ENCODE results near the gene CTDSP2.
"Not testable (repeated sequence)": the region's sequence is repeated elsewhere in the genome, so short reads cannot be mapped to it uniquely, and the experiment has no call there.

CTDSP2 gene

DNA sequence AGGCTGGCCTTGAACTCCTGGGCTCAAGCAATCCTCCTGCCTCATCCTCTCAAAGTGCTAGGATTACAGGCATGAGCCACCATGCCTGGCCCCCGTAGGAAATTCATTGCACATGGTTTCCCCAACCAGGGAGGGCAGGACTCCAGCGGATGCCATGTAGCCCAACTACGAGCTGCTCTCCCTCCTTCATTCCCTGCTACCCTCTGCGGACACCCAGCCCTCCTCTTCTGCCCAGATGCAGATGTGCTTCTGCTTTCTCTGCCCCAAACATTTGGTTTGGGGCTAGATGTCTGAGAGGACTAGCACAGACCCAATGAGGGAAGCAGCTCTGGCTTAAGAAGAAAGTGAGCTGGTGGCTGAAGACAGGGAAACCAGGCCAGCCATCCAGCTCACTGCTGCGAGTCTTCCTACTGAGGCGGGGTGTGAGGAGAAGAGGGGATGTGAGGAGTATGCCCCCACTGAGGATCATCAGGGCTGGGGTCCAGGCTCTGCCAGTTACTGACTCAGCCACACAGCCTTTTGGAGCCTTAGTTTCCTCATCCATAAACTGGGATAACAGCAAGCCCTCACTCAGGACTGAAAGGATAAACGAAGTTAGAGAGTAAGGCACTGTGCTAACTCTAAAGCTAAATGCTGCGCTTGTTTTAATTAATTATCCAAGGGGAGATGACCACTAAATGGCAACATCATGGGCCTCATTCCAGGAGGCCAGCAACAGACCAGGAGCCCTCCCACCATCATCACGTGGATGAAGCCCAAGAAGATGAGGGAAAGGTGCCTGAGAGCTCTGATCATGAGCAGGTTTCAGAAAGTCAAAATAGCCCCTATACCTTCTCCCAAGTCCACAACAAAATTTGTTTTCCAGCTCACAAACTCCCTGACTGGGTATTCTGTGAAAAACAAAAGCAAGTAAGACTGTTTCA, 10.9 kb downstream of the CTDSP2 start:
- no peak for DNase-seq (ENCODE audit: low read depth in 2 of 2)

DNA sequence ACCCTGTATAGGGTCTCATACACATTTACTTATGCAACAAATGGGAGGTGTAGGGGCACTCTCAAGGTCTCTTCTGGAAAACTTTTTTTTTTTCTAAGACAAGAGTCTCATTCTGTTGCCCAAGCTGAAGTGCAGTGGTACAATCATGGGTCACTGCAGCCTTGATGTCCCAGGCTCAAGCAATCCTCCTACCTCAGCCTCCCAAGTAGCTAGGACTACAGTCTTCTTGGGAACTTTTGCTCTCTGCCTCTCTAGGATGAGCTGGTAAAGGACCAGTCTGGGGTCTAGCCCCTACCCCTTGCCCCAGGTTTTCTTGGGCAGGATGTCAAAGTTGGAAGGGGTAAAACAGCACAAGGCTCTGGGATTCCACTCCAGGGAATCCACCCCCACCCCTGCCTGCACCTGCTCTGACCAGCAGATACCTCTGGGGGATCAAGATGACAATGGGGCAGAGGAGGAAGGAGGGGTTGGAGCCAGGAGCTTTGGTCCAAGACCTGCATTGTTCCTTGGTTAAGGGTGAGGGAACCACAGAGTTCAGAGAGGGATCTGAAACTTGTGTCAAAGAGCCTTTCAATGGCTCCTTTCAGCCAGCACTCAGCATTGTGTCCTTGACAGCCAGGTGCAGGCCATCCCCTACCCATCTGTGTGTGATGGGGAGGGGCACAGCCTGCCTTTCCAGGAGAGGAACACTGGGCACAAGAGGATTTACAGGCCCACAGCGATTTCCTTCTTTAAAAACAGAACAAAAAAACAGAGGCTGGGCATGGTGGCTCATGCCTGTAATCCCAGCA, 12.2 kb downstream of the CTDSP2 start:
- no peak for DNase-seq (ENCODE audit: low read depth in 2 of 2)

DNA sequence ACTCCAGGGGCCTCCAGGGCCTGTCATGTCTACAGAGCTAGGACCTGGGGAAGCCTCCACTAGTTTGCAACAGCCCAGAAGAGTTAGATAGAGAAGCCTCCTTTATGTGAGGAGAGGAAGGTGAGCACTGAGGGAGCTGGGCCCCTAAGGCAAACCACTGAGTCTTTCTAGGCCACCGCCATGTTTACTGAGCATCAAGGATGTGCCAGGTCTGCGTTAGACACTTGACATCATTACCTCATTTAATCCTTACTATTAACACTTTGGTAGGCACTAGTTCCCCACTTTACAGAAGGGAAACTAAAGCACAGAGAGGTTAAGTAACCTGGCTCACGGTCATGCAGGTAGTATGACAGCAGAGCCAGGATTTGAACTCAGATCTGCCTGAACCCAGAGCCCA, 12.9 kb downstream of the CTDSP2 start:
- DNase-seq (ENCODE audit: low read depth in 2 of 2), result no peak

DNA sequence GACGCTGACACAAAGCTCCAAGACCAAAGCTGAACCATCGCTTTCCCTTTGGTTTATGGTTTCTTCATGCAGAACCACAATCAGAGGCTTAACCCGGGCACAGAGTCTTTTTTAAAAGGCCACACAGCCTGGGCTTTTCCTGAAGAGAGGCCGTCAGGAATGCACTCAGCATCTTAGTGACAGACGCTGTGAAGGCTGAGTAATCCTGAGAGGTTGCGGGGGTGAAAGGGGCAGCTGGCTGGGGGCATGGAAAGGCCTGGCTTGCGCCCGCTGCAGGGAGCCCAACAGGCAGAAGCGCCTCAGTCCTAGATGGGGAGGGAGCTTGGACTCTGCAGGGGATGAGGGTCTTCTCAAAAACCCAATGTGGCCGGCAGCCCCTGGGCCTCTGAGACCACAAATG, 13.6 kb downstream of the CTDSP2 start:
- no peak for DNase-seq (ENCODE audit: low read depth in 2 of 2)

DNA sequence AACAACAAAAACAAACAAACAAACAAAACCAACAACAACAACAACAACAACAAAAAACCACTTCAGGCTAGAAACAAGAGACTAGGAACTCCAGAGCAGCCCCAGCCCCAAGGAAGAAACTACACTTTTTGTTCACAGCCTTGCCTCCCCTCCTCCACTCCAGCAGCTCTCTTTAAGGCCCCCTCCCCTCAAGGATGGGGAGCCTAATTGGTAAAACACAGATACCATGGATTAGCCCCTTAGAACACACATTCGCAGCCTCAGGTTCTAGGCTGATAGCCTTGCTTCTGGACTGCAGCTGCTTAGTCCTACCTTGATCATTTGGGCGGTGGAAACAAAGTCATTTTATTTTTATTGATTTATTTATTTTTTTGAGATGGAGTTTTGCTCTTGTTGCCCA, 16.1 kb downstream of the CTDSP2 start:
- DNase-seq (ENCODE audit: low read depth in 2 of 2), result no peak

DNA sequence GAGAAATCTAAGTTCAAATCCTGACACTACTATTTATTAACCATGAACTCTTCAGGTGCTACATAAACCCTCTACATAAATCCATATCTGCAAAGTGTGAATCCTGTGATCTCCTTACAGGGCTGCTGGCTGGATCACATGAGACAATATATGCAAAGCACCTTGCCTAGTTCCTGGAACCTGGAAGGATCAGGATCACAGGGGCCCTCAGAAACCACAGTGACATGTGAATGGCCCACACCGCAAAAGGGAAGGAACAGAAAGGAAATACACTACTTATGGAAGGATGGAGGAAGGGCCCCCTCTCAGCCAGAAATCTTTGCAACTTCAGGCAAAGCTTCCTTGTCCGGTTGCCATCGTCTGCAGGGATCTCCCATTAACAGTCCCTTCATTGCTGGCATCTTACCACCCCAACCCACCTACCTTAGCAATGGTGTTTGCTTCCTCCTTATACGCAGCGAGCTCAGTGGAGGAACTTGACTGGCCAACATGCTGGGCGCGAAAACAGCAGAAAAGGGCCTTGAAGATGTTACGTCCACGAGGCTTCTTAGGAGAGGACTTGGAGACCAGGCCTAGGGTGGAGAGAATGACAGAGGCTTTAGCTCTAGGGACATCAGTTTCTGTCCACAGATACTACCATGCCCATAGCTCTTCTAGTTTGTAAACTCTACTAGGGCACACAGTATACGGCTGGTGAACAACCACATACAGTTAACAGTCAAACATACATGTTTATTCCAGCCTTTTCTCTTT, 17.3 kb downstream of the CTDSP2 start:
- no peak for DNase-seq (ENCODE audit: low read depth in 2 of 2)

DNA sequence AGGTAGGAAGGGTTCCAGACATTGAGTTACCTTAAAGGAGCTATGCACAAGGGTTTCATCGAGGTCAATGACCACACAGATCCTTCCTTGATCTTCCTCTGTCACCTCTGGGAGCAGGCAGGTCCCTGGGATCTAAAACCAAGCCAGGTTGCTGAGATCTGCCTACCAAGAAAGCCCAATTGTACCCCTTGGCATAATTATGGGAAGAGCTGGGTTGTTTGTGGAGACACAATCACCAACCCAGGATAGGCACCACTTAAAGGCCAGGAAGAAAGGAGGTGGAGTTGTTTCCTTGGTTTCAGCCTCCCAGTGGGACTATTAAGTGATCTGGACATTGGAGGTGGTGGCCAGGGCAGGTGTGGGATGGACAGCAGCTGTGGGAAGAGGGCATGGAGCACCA, 19.6 kb downstream of the CTDSP2 start:
- no peak for DNase-seq (ENCODE audit: low read depth in 2 of 2)

DNA sequence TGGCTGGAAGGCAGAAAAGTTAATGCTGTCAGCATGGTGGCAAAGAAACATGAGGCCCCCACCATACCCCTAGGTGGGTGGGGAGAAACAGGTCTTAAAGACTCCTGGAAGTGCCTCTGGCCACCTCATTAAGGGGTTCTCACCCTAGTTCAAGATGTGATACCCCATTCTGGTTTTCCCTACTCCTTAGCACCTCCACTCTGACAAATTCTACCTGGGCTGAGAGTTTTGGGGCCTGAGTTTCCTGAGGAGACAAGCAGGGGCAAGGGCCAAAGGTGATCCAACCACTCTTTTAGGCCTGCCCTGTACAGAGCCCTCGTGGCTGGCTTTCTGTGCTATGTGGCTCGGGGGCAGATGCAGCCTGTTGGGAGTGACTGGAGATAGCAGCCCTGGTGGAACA, 20.1 kb downstream of the CTDSP2 start:
- no peak for DNase-seq (ENCODE audit: low read depth in 2 of 2)

DNA sequence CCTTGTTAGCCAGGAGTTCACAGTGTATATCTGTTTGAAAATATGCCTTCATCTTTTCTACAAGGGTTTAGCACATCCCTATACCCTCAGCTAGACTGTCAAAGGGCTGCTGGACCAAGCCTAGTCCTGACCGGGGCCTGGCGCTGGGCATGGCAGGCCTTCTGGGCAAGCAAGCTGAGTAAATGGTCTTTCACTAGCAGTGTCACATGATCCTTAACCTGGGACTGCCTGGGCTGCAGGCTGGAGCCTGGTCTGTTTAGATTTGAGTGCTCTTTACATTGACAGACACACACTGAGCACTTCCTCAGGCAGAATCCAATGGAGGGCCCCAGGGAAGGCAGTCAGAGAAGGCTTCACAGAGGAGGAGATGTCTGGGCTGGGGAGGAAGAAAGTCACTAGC, 21.1 kb downstream of the CTDSP2 start:
- no peak for DNase-seq (ENCODE audit: low read depth in 2 of 2)

DNA sequence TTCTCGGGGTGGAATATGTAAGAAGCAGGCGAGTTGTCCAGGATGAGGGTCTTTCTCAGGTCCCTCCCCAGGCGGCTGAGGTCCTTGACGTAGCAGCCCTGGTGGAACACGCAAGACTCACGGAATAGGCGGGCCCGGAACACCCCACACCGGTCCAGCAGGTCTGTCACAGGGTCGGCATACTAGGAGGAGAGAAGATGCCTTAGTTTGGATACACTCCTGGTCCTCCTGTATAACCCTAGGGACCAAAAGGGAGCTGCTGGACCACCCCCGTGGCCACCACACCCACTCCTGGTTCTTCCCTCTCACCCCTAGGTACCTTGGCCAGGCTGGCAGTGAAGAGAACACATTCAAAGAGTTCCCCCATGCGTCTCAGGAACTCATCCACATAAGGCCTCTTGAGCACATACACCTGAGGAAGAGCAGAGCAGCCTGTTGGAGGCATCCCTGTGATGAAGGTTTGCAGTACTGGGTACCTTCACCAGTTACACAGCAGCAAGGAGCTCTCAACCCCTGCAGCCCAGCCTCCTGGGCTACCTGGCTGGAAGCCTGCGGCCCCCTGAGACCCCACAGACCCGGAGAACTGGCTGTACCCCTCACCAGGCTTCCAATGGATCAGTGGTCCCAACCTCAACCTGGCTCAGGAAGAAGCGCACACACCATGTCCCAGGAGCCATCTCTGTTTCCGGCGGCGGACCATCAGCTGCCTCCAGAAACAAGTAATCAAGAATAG, 22.5 kb downstream of the CTDSP2 start:
- no peak for DNase-seq (ENCODE audit: low read depth in 2 of 2)

DNA sequence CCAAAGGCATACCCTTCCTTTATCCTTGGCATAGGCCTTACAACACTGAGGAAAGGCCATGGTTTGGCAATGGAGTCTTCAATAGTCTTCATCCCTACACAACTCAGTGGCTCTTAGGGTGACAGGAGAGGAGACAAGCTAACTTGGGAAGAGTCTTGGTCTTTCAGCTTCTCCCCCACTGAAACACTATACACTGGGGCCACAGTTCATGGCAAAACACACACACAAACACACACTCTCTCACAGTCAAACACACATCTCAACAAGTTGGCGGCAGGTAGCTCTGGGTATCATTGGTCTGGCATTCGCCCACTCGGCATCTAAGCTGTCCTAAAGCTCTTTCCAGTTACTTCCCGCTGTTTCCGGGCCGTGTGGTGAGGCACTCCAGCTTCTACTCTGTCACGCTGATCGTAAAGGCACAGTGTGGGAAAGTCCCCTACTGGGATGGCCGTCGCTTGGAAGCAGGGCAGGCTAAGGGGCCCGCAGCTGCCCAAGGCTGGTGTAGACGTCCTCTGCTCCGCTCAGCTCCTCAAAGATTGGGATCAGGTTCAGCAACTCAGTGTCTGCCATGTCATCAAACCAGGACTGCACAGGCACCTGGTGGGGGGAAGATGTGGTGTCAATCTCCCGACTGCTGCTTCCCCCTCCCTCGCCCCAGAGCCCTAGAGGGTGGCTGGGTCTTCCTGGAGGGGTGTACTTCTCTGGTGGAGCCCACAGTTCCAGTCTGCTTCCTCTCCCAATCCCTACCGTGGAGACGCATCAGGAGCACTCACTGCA, 23.2 kb downstream of the CTDSP2 start:
- DNase-seq (ENCODE audit: low read depth in 2 of 2), result no peak

DNA sequence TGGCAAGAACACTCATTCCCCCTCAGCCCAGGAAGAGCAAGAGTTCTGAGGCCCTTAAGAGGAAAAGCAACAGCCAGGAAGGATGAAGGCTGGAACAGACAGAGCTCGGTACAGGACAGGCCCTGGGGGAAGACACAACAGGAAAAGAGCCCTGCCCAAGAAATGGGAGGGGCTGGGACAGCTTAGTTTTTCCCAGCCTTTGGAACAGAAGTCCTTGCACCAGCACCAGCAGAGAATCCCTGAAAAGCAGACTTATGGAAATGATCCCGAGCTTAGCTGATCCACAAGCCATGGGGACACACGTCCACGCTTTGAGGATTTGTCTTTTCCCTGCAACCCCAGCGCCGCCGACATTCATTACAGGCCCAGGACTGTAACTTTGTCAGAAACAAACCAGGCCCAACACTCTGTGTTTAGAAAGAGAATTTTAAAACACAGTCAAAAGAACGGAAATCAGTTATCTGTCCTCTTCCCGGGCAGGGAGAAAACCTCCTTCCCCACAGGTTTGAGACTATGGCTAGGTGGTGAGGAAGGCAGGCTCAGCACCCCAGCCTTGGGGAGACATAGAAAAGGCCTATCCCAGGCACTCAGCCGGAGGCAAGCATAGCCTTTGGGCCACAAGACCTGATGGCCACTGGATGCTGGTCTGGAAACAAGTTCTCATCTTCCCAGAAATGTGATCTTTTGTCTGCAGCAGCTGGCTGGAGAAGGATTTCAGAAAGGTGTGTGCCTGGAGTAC, 24.0 kb downstream of the CTDSP2 start:
- no peak for DNase-seq (ENCODE audit: low read depth in 2 of 2)

DNA sequence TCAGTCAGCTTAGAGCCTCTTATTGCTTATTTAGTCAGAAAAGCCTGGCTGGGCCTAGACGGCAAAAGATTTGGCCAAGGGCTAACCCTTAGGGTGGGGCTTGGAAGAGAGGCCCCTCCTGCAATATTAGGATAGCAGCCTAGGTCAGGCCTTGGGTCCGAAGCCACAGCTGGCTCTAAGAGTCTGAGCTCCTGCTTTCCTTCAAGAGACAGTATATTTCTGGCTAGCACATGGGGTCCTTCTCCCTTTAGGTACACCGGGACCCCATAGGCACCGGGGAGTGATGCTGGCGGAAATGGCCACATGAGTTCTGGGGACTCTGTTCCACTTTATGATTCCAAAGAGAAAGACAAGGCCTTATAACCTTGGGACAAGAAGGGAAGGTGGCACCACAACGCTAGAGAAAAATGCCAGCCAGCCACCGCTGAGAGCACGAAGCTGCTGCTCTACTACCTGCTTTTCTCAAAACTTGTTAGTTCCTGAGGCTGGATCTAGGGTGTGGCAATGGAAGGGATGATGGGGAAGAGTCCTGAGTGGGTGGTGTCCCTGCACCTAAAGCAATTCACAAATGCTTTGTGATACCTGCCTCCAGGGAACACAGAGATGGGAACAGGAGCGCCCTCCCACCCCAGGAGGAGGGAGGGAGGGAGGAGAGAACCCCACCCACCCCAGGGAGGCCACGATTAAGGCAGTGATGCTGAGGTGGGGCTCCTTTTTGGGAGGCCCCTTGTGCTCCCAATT, 24.9 kb downstream of the CTDSP2 start:
- DNase-seq (ENCODE audit: low read depth in 2 of 2), result no peak

DNA sequence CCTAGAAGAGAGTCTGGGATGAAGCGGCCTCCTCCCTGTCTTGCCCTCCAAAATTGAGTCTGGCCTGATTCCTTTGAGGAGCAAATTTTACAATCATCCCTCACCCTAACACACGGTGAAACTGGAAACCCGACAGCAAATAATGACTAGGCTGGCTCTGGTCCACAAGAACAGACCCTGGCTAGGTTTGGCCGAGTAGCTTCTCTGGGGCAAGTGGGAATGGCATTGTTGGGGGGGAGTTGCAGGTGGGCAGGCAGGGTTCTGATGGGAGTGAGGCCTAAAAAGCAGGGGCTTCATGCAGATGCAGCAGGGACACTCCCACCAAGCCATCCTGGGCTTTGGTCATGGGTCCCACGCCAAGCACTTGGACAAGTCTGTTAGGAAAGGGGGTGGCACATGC, 25.5 kb downstream of the CTDSP2 start:
- not testable (repeated sequence) for DNase-seq (ENCODE audit: low read depth in 2 of 2)

DNA sequence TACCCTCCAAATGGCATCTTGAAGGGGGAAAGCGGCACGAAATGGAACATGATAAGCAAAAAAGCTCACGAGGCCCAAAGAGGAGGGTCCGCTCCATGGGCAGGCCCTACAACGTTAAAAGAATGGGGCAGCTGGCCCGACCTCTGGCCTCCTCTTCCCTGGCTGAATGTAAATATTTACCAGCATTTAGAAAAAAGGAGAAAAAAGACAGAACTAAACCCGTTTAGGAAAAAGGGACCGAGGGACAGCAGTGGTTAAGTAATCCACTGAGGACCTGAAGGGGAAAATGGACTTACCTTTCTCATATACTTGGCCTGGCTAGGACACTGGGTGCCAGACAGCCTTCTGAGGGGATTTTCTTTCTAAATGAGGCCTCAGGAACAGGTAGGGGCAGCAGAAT, 26.4 kb downstream of the CTDSP2 start:
- not testable (repeated sequence) for DNase-seq (ENCODE audit: low read depth in 2 of 2)

DNA sequence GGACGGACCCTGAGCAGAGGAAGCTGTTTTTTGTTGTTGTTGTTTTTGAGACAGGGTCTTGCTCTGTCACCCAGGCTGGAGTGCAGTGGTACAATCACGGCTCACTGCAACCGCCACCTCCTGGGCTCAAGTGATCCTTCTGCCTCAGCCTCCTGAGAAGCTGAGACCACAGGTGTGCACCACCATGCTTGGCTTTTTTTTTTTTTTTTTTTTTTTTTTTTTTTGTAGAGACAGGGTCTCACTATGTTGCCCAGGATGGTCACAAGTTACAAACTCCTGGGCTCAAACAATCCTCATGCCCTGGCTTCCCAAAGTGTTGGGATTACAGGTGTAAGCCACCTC, 28.6 kb downstream of the CTDSP2 start:
- not testable (repeated sequence) for DNase-seq (ENCODE audit: low read depth in 2 of 2)

DNA sequence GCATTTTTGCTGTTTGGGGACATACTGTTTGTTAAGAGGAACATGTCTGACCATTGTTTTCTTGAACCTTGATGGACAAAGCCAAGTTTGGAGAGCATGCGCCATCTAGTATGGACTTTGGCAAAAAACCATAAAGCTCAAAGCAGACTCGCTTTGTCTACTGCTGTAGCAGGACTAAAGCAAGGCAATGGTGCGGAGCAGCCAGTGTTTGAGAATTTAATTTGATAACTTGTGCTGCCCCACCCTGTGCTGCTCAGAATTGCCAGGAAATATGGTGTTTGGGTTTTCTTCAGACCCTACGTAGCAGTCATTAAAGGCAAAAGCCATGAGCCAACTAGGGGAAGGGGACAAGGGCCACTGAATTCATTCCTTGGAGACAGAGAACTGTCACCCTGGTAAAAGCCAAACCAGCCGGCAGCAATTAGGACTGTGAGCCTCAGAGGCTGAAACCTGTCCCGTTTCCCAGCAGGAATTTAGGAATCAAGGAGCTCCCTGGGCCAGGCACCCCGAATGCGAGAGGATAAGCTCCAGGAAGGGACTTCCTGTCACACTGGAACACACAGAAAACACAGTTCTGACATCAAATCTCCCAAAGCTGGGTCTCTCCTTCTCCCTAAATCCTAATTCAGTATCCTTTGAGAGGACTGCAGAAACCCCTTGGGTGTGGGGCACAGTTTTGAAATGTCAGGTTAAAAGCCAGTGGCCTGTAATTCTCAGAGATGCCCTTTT, 29.1 kb downstream of the CTDSP2 start:
- no peak for DNase-seq (ENCODE audit: low read depth in 2 of 2)

DNA sequence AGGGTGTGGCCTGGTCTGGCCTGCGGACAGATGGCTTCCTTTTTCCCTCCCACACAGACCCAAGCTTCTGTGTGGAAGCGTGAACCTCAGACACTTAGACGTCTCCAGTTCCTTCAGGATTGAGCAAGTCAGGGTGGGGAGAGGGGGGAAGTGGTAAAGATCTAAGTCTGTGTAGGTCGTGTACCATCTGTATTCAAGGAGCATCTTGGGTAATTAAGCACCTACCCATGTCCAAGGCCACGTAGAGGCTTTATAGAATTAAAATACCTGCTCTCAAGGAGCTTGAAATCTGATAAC, 29.7 kb downstream of the CTDSP2 start:
- DNase-seq (ENCODE audit: low read depth in 2 of 2), result no peak

Measured in stimulated activated CD4-positive, alpha-beta T cell treated with anti-CD3 and anti-CD28 coated beads, Interleukin-12 subunit alpha, Interleukin-12 subunit beta, amount 100 ng/mL, for 24 hours (primary cell).